GM20000 (cell line): Measurements from ENCODE around the gene POLR3GL.

ENCODE experiments used
- DNase-seq: peaks from one replicate; pipeline ENCODE4 v3.0.0; 2012; ENCODE audit warnings: low spot score
- CTCF ChIP-seq: IDR thresholded peaks from 2 replicates; pipeline ENCODE4 v1.5.1; 2012; ENCODE audit warnings: mild to moderate bottlenecking, control low read depth; ENCODE audit errors: extremely low read depth, missing control alignments

Gene POLR3GL

GRCh38 chr1:145995148-145995881, 30.8 kb downstream of the POLR3GL start:
- no peak for DNase-seq
- TF ChIP-seq CTCF = no peak

- DNase-seq = no peak
Observed at GRCh38 chr1:145995964-145996432, 31.5 kb downstream of the POLR3GL start.

GRCh38 chr1:145996433-145997015, 32.0 kb downstream of the POLR3GL start, which contains the start of gene TXNIP:
TXNIP (minus strand) TSS chr1:145996579; CDS start chr1:145996266, 313 bp downstream.
- peak; percentile 93 for DNase-seq
- no peak for TF ChIP-seq CTCF

More at GRCh38 chr1:145995964-145996432, 31.5 kb downstream of the POLR3GL start:
- TF ChIP-seq CTCF = no peak

- peak; percentile 40 for DNase-seq
- TF ChIP-seq CTCF = no peak
Observed at GRCh38 chr1:145997016-145997717, 32.7 kb downstream of the POLR3GL start.

GRCh38 chr1:145997718-145998023, 33.2 kb downstream of the POLR3GL start:
- no peak for DNase-seq
- no peak for TF ChIP-seq CTCF

- TF ChIP-seq CTCF = no peak
- no peak for DNase-seq
Observed at GRCh38 chr1:145999321-146000024, 35.0 kb downstream of the POLR3GL start.
